K562 (cell line): Measurements from ENCODE around the gene GALNS. TPM values are rescaled to one million over a fixed set of nuclear protein-coding genes. Genes with fewer than 3 reads are reported as not detected.

ENCODE experiments used
- CHCHD3 ChIP-seq: fragments of 250-450 bp; sonication (Bioruptor Pico); IDR thresholded peaks from 2 replicates; pipeline ENCODE4 v2.1.2; 2022; ENCODE audit warnings: mild to moderate bottlenecking
- CREM ChIP-seq: IDR thresholded peaks from 2 replicates; pipeline ENCODE4 v1.6.1; 2014; ENCODE audit warnings: antibody characterized with exemption, low read depth
- HMGN3 ChIP-seq: IDR thresholded peaks from 2 replicates; pipeline ENCODE4 v1.6.1; 2011; ENCODE audit warnings: borderline replicate concordance, low read depth, mild to moderate bottlenecking, mixed read lengths, low read length; ENCODE audit not compliant: insufficient read length; ENCODE audit errors: extremely low read depth
- HOXB6 ChIP-seq: fragments of 250-450 bp; sonication (Bioruptor Pico); IDR thresholded peaks from 2 replicates; pipeline ENCODE4 v1.5.1; 2022; ENCODE audit warnings: mild to moderate bottlenecking, borderline replicate concordance
- JUNB ChIP-seq: fragments of 450-650 bp; formaldehyde crosslinking; conservative IDR thresholded peaks from 2 replicates; pipeline ENCODE4 v1.4.0; 2020; ENCODE audit warnings: mild to moderate bottlenecking
- KLF16 ChIP-seq: IDR thresholded peaks from 2 replicates; pipeline ENCODE4 v1.6.1; 2016; ENCODE audit warnings: antibody characterized with exemption
- MTA2 ChIP-seq: fragments of 450-650 bp; IDR thresholded peaks from 2 replicates; pipeline ENCODE4 v1.6.1; 2016; ENCODE audit warnings: low read depth
- SREBF2 ChIP-seq: sonication (generic); formaldehyde crosslinking; IDR thresholded peaks from 2 replicates; pipeline ENCODE4 v1.4.0; 2020; ENCODE audit warnings: mild to moderate bottlenecking, missing genetic modification reagents
- SRF ChIP-seq, 2 experiments: fragments of 250-450, 450-650 bp in 1 of 2; sonication (Bioruptor Pico) in 1 of 2; sonication (generic) in 1 of 2; formaldehyde crosslinking; IDR thresholded peaks; 2 replicates each; pipeline versions ENCODE4 v1.5.0 to v1.5.1; 2020 to 2022; ENCODE audit warnings: mild to moderate bottlenecking in 1 of 2, missing genetic modification reagents in 1 of 2
- WHSC1 ChIP-seq: IDR thresholded peaks from one replicate; pipeline ENCODE4 v1.6.1; 2012; ENCODE audit warnings: low read length, control low read depth, inconsistent platforms
- YY1 ChIP-seq, 3 experiments: IDR thresholded peaks; 2 replicates each; pipeline ENCODE4 v1.6.1; 2011; ENCODE audit warnings: low read length in 2 of 3, mild to moderate bottlenecking in 2 of 3, moderate library complexity in 2 of 3, borderline replicate concordance in 1 of 3, control low read depth in 1 of 3, low read depth in 1 of 3; ENCODE audit not compliant: insufficient read depth in 3 of 3, insufficient replicate concordance in 2 of 3, control insufficient read depth in 1 of 3, insufficient read length in 1 of 3; ENCODE audit errors: extremely low read depth in 1 of 3
- ZNF695 ChIP-seq: fragments of 450-650 bp; formaldehyde crosslinking; IDR thresholded peaks from 2 replicates; pipeline ENCODE4 v1.4.0; 2020; ENCODE audit warnings: mild to moderate bottlenecking, moderate library complexity
- ZNF780A ChIP-seq: fragments of 250-450 bp; sonication (Bioruptor Pico); IDR thresholded peaks from 2 replicates; pipeline ENCODE4 v1.5.0; 2021; ENCODE audit warnings: mild to moderate bottlenecking
- polyA plus RNA-seq, 8 experiments: library from polyadenylated mRNA; depleted of rRNA in 4 of 8; stranded (reverse) in 5 of 8; unstranded in 3 of 8; fragments of >200 nt; fragmentation: Nextera tagmentation in 2 of 8; fragmentation: Illumina TruSeq in 1 of 8; extraction: Ambion mirVana in 2 of 8; extraction: Trizol in 1 of 8; gene quantifications; 2 replicates each; pipeline versions ENCODE4 v1.2.1 to v1.2.3, GENCODE V29; 2011 to 2014; ENCODE audit warnings: inconsistent platforms in 1 of 8, missing spikeins in 1 of 8
- total RNA-seq, 7 experiments: library from RNA; depleted of rRNA in 6 of 7; stranded (reverse); fragments of >200 nt in 6 of 7; fragmentation: Illumina TruSeq in 2 of 7; extraction: Trizol in 2 of 7; gene quantifications; 2 replicates each; pipeline versions ENCODE4 v1.2.1 to v1.2.3, GENCODE V29; 2011 to 2021; ENCODE audit warnings: low replicate concordance in 1 of 7
- TF ChIP-seq, protein P1 (sequence below), 2 experiments: IDR thresholded peaks; 2 replicates each; pipeline ENCODE4 v1.6.1; 2011; ENCODE audit warnings: borderline replicate concordance in 1 of 2, control low read depth in 1 of 2, low read depth in 1 of 2, low read length in 1 of 2, mild to moderate bottlenecking in 1 of 2, mixed read lengths in 1 of 2, moderate library complexity in 1 of 2; ENCODE audit not compliant: insufficient read depth in 1 of 2, insufficient read length in 1 of 2, poor library complexity in 1 of 2, severe bottlenecking in 1 of 2; ENCODE audit errors: extremely low read depth in 1 of 2
- TF ChIP-seq, protein P2 (sequence below), 2 experiments: fragments of 450-650 bp; IDR thresholded peaks; 2 replicates each; pipeline ENCODE4 v1.6.1; 2016; ENCODE audit warnings: mild to moderate bottlenecking in 2 of 2, borderline replicate concordance in 1 of 2, low read depth in 1 of 2, moderate library complexity in 1 of 2
- TF ChIP-seq, protein P3 (sequence below): fragments of 450-650 bp; formaldehyde crosslinking; IDR thresholded peaks from 2 replicates; pipeline ENCODE4 v1.4.0; 2020; ENCODE audit warnings: mild to moderate bottlenecking, moderate library complexity

The GALNS gene
- total and polyA plus RNA-seq, 9 of the 15 experiments (the other 6 are each of a cell fraction or from before 2014, with no cell fraction given): 0.38 to 13.2 (median 4.3) TPM

DNA sequence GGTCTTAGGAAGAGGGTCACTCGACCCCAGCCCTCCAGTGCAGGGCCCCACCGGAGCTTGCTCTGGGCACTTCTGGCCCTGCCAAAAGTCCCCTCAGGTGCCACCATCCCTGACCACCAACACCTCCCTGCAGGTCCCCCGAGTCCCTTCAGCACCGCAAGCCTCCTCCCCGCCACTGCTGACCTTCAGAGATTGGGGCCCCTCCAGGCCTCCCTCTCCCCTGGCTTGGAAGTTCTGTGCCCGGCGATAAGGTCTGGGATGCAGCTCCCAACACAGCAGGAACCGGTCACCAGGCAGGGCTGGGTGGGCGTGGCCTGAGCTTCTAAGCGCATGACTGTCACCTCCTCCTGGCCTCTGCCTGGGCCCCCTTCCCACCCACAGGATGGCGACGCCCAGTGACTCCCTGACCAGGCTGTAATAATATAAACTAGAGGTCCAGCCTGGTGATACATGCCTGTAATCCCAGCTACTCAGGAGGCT lies 82.9 kb downstream of the GALNS start (continued):
- peak in 1 of 2 experiments; percentile 72; a peak in 1 of 4 replicates for TF ChIP-seq SRF (CRISPR knock-in tag; IDR thresholded peaks at IDR 0.05)
- TF ChIP-seq, protein P1, sequence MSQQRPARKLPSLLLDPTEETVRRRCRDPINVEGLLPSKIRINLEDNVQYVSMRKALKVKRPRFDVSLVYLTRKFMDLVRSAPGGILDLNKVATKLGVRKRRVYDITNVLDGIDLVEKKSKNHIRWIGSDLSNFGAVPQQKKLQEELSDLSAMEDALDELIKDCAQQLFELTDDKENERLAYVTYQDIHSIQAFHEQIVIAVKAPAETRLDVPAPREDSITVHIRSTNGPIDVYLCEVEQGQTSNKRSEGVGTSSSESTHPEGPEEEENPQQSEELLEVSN (IDR thresholded peaks at IDR 0.05; ENCODE audit: borderline replicate concordance in 1 of 2, extremely low read depth in 1 of 2, insufficient read depth in 1 of 2, insufficient read length in 1 of 2, low read depth in 1 of 2, low read length in 1 of 2, poor library complexity in 1 of 2, severe bottlenecking in 1 of 2): peak; percentile 65 to 85
- no peak for TF ChIP-seq ZNF695 (CRISPR knock-in tag)
- TF ChIP-seq CREM: peak; percentile 82
- TF ChIP-seq YY1 (IDR thresholded peaks at IDR 0.05; ENCODE audit: borderline replicate concordance in 1 of 3, control insufficient read depth in 1 of 3, extremely low read depth in 1 of 3, insufficient read depth in 3 of 3, insufficient read length in 1 of 3, insufficient replicate concordance in 2 of 3, low read depth in 1 of 3, low read length in 2 of 3): peak in 1 of 3 experiments; percentile 69
- TF ChIP-seq WHSC1: no peak
- no peak for TF ChIP-seq CHCHD3
- no peak for TF ChIP-seq HOXB6 (CRISPR knock-in tag)
- peak; percentile 95 for TF ChIP-seq MTA2
- no peak for TF ChIP-seq ZNF780A (CRISPR knock-in tag)
- peak; percentile 95 for TF ChIP-seq KLF16
- TF ChIP-seq HMGN3: peak; percentile 99
- TF ChIP-seq, protein P2, sequence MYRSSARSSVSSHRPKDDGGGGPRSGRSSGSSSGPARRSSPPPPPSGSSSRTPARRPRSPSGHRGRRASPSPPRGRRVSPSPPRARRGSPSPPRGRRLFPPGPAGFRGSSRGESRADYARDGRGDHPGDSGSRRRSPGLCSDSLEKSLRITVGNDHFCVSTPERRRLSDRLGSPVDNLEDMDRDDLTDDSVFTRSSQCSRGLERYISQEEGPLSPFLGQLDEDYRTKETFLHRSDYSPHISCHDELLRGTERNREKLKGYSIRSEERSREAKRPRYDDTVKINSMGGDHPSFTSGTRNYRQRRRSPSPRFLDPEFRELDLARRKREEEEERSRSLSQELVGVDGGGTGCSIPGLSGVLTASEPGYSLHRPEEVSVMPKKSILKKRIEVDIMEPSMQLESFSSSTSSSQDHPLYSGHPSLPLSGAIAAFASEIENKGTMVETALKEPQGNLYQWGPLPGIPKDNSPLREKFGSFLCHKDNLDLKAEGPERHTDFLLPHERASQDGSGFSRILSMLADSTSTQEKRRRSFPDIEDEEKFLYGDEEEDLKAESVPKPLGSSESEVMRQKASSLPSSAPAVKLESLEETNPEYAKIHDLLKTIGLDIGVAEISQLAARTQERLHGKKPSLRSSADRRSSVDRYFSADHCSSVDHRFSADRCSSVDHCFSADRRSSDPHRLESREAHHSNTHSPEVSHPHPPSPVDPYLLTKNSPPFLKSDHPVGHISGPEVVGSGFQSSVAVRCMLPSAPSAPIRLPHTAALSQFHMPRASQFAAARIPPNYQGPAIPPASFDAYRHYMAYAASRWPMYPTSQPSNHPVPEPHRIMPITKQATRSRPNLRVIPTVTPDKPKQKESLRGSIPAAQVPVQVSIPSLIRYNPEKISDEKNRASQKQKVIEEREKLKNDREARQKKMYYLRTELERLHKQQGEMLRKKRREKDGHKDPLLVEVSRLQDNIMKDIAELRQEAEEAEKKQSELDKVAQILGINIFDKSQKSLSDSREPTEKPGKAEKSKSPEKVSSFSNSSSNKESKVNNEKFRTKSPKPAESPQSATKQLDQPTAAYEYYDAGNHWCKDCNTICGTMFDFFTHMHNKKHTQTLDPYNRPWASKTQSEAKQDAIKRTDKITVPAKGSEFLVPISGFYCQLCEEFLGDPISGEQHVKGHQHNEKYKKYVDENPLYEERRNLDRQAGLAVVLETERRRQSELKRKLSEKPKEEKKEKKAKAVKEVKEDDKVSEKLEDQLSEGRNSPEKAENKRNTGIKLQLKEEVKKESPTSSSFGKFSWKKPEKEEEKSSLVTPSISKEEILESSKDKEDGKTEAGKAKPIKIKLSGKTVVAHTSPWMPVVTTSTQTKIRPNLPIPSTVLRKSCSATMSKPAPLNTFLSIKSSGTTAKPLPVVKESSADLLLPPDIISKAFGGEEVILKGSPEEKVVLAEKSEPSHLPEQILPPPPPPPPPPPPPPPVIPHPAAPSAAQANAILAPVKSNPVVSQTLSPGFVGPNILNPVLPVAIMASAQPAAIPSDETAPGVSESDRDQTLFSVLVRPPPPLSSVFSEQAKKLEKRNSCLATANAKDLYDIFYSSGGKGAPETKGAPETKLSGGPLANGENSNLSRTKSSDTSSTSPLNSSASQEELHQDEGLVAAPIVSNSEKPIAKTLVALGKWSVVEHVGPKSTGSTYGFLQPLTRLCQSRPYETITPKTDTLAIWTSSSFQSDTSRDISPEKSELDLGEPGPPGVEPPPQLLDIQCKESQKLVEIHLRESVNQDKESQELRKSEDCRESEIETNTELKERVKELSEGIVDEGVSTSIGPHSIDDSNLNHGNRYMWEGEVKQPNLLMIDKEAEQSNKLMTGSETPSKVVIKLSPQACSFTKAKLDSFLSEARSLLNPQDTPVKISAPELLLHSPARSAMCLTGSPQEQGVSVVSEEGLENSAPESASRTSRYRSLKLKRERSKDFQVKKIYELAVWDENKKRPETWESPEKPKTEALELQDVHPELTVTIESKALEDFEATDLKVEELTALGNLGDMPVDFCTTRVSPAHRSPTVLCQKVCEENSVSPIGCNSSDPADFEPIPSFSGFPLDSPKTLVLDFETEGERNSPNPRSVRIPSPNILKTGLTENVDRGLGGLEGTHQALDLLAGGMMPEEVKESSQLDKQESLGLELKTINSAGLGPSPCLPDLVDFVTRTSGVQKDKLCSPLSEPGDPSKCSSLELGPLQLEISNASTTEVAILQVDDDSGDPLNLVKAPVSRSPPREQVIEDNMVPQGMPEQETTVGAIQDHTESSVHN (IDR thresholded peaks at IDR 0.05; ENCODE audit: borderline replicate concordance in 1 of 2, low read depth in 1 of 2): peak in 1 of 2 experiments; percentile 64; a peak in 1 of 4 replicates
- TF ChIP-seq JUNB: no peak
- no peak for TF ChIP-seq SREBF2 (CRISPR knock-in tag)
- TF ChIP-seq, protein P3, sequence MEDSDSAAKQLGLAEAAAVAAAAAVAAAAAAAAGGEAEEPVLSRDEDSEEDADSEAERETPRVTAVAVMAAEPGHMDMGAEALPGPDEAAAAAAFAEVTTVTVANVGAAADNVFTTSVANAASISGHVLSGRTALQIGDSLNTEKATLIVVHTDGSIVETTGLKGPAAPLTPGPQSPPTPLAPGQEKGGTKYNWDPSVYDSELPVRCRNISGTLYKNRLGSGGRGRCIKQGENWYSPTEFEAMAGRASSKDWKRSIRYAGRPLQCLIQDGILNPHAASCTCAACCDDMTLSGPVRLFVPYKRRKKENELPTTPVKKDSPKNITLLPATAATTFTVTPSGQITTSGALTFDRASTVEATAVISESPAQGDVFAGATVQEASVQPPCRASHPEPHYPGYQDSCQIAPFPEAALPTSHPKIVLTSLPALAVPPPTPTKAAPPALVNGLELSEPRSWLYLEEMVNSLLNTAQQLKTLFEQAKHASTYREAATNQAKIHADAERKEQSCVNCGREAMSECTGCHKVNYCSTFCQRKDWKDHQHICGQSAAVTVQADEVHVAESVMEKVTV (CRISPR knock-in tag): no peak
